22Rv1 (cell line): Measurements from ENCODE around the gene BOK.
"Not testable (repeated sequence)": the region's sequence is repeated elsewhere in the genome, so short reads cannot be mapped to it uniquely, and the experiment has no call there.

Experiments used
- H3K27ac ChIP-seq: fragments of 450-650 bp; 2 replicates; pipeline ENCODE4 v1.5.1; 2017
- ZFX ChIP-seq: fragments of 450-650 bp; IDR thresholded peaks from 2 replicates; pipeline ENCODE4 v1.6.1; 2017; ENCODE audit warnings: antibody characterized with exemption, borderline replicate concordance
- TF ChIP-seq, protein P1 (sequence below): fragments of 450-650 bp; IDR thresholded peaks from 2 replicates; pipeline ENCODE4 v1.5.1; 2017; ENCODE audit warnings: mild to moderate bottlenecking

The BOK gene

DNA sequence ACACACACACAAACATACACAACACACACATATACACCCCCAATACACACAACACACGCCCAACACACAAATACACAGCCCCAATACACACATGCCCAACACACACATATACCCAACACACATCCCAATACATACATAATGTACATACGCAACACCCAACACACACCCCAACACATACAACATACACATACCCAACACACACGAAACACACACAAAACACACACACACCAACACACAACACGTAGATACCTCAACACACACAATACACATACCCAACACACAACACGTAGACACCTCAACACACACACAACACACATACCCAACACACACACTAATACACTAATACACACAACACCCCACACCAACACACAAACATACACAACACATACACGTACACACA, 41.2 kb upstream of the BOK start:
- no peak for TF ChIP-seq ZFX
- TF ChIP-seq, protein P1, sequence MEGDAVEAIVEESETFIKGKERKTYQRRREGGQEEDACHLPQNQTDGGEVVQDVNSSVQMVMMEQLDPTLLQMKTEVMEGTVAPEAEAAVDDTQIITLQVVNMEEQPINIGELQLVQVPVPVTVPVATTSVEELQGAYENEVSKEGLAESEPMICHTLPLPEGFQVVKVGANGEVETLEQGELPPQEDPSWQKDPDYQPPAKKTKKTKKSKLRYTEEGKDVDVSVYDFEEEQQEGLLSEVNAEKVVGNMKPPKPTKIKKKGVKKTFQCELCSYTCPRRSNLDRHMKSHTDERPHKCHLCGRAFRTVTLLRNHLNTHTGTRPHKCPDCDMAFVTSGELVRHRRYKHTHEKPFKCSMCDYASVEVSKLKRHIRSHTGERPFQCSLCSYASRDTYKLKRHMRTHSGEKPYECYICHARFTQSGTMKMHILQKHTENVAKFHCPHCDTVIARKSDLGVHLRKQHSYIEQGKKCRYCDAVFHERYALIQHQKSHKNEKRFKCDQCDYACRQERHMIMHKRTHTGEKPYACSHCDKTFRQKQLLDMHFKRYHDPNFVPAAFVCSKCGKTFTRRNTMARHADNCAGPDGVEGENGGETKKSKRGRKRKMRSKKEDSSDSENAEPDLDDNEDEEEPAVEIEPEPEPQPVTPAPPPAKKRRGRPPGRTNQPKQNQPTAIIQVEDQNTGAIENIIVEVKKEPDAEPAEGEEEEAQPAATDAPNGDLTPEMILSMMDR, result no peak
- H3K27ac ChIP-seq, result no peak overlapping the region

DNA sequence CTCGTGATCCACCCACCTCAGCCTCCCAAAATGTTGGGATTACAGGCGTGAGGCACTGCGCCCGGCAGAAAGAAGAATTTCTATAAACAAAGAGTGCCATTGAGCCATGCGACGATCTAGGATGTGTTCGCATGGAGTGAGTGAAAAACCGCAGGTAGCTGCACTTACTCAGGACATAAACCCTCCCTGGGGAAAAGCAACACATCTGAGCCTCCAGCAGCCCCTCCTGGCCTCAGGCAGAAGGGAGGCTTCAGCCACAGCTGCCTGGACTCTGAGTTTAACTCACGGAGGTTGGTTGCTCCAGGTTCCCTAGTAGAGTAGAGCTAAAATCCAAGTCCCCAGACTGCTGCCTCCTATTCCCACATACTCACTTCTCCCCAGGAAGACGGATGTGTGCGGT, 38.9 kb upstream of the BOK start:
- H3K27ac ChIP-seq, result no peak overlapping the region
- no peak for TF ChIP-seq ZFX
- TF ChIP-seq, protein P1, result no peak

DNA sequence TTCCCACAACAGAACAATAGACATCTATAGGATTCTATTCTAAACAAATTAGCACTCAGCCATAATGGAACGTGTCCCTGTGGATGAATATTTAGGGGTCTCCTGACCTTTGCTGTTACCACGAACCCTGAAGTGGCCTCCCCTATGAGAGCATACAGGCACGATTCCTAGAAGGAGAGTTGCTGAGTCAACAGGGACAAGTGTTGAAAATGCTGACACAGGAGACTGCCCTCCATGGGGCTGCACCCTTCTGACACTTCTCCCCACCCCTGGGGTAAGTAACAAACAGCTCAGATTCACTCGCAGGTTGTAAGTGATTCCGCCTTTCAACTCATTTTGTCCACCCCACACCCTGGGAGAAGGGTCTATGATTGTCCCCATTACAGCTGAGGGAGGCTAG, 36.1 kb upstream of the BOK start:
- TF ChIP-seq ZFX, result no peak
- TF ChIP-seq, protein P1, result no peak
- H3K27ac ChIP-seq, result no peak overlapping the region

DNA sequence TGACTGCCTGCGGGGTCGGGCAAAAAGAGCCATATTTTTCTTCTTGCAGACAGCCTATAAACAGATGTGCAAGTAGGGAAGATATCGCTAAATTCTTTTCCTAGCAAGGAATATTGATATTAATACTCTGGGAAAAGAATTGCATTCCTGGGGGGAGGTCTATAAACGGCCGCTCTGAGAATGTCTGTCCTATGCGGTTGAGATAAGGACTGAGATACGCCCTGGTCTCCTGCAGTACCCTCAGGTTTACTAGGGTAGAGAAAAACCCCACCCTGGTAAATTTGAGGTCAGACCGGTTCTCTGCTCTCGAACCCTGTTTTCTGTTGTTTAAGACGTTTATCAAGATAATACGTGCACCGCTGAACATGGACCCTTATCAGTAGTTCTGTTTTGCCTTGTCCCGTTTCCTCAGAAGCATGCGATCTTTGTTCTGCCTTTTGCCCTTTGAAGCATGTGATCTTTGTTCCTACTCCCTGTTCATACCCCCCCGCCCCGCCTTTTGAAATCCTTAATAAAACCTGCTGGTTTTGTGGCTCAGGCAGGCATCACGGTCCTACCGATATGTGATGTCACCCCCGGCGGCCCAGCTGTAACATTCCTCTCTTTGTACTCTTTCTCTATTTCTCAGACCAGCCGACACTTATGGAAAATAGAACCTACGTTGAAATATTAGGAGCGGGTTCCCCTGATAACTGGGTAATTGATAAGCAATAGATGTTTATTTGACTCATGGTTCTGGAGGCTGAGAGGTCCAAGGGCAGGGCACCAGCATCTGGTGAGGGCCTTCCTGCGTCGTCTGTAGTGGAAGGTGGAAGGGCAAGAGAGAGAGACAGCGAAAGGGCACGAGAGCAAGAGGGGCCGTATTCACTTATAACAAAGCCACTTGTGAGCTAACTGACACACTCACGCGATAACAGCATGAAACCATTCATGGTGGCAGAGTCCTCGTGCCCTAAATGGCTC, 32.4 kb upstream of the BOK start:
- H3K27ac ChIP-seq, result not testable (repeated sequence)

DNA sequence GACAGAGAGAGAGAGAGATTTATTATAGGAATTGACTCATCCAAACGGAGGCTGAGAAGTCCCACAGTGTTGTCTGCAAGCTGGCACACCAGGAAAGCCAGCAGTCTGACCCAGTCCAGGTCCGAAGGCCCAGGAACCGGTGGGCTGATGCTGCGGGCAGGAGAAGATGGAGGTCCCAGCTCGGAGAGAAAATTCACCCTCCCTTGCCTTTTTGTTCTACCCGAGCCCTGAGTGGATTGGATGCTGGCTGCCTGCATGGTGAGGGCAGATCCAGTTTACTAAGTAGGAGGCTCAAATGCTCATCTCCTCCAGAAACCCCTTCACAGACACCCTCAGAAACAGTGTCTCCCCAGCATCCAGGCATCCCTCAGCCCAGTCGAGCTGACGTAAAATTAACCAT, 28.0 kb upstream of the BOK start:
- TF ChIP-seq ZFX, result no peak
- TF ChIP-seq, protein P1, result no peak
- H3K27ac ChIP-seq, result no peak overlapping the region

DNA sequence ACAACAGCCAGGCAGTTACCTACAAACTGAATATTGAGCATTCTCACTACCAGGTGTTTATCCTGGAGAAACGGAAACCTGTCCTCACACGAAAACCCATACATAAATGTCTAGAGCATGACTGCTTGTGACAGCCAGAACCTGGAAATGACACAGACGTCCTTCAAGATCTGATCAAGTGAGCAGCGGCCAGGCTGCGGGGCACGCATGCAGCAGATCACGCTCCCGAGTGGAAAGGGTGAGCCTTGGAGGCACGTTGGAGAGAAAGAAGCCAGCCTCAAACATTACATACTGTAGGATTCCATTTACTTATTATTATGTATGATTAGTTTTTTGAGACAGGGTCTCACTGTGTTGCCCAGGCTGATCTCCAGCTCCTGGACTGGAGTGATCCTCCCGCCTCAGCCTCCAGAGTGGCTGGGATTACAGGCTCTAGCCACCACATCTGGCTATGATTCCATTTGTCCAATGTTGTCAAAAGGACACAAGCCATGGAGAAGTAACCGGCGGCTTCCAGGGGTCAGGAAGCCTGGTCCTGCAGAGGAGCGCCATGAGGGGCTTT, 27.3 kb upstream of the BOK start:
- TF ChIP-seq, protein P1, result no peak
- no peak for TF ChIP-seq ZFX
- no peak overlapping the region for H3K27ac ChIP-seq

DNA sequence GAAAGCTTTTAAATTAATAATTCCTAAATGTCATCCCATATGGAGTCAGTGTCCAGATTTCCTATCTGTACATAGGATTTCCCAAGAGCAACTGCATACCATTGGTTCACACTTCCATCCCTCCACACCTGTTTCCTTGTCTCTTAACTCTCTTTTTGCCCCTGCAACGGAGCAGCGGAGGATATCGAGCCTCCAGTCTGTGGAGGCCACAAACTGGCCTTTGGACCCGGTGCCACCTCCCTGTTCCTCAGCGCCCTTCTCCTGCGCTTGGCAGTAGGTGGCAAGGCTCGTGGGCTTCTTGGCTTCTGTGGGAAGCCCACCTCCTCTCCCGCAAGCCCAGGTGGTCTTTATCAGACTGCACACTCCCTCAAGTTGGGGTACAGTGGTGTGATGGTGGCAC, 26.4 kb upstream of the BOK start:
- no peak for TF ChIP-seq ZFX
- TF ChIP-seq, protein P1, result no peak
- H3K27ac ChIP-seq, result no peak overlapping the region
